Glomerular endothelial cell (primary cell): Measurements from ENCODE around the gene SH2D3A. TPM values are rescaled to one million over a fixed set of nuclear protein-coding genes. Genes with fewer than 3 reads are reported as not detected.
"Not testable (repeated sequence)": the region's sequence is repeated elsewhere in the genome, so short reads cannot be mapped to it uniquely, and the experiment has no call there.

Experiments
- DNase-seq: peaks from one replicate; pipeline ENCODE4 v3.0.0-alpha.2; 2011; ENCODE audit warnings: low read depth, low spot score; ENCODE audit errors: extremely low read depth
- total RNA-seq: library from RNA; depleted of rRNA; stranded (reverse); fragments of >200 nt; gene quantifications from 2 replicates; pipeline ENCODE4 v1.2.3, GENCODE V29; 2015

Gene SH2D3A
- total RNA-seq, 1 donor from 2014 or later: 0.58 TPM

DNA sequence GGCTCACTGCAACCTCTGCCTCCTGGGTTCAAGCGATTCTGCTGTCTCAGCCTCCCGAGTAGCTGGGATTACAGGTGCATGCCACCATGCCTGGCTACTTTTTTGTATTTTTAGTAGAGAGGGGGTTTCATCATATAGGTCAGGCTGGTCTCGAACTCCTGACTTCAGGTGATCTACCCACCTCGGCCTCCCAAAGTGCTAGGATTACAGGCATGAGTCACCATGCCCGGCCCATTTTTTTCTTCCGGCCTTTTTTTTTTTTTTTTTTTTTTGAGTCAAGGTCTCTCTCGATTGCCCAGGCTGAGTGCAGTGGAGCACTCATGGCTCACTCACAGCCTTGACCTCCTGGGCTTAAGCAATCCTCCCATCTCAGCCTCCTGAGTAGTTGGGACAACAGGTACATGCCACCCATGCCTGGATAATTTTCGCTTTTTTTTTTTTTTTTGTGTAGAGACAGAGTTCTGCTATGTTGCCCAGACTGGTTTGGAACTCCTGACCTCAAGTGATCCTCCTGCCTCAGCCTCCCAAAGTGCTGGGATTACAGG is 4.9 kb downstream of the SH2D3A start:
- DNase-seq: not testable (repeated sequence)

GRCh38 chr19:6761053-6761676 is 6.1 kb downstream of the SH2D3A start:
- DNase-seq: no peak

GRCh38 chr19:6760606-6761005 is 6.6 kb downstream of the SH2D3A start:
- no peak for DNase-seq

GRCh38 chr19:6754653-6755463 is 12.4 kb downstream of the SH2D3A start:
- no peak for DNase-seq

DNA sequence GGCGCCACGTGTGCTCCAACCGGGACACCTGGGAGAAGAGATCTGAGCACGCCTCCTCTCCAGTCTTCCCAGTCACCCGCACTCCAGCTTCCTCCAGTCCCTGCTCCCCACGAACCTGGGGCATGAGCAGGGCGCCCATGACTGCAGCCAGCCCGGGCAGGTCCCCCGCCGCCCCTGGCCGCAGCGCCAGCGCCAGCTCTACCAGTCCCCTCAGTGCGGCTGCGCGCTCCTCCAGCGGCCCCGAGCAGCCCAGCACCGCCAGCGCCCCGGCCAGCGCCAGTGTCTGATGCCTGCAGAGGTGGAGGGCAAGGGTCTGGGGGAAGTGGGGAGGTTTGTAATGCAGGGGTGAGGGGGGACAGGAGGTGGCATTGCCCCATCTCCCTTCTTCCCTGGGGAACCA is 13.1 kb downstream of the SH2D3A start:
- no peak for DNase-seq

GRCh38 chr19:6753178-6754031 is 13.8 kb downstream of the SH2D3A start:
- DNase-seq: no peak

- no peak for DNase-seq
These were observed 14.7 kb downstream of the SH2D3A start for GRCh38 chr19:6752256-6753177.

DNA sequence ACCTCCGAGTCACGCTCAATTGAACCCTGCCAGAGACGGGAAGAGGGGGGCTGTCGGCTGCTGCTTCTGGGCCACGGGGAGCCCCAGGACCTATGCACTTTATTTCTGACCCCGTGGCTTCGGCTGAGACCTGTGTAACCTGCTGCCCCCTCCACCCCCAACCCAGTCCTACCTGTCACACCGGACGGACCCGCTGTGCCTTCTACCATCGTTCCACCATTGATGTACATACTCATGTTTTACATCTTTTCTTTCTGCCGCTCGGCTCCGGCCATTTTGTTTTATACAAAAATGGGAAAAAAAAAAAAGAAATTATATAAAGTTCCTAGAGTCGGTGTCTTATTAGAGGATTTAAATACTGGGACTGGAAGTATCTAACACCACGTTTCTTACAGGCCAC is 16.0 kb downstream of the SH2D3A start:
- no peak for DNase-seq

DNA sequence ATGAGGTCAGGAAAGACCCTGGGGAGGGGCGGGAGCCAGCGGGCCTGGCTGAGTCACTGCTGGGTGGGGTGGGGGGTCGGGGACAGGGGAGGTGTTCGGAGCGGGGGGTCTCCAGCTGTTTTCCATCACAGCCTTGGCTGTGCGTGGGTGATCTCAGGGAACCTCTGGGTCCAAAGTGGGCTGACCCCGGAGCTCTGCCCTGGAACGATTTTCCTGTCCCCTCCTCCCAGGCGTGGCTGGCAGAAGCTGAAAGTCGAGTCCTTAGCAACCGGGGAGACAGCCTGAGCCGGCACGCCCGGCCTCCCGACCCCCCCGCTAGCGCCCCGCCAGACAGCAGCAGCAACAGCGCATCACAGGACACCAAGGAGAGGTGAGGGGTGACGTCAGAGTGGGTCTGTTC is 17.2 kb downstream of the SH2D3A start:
- no peak for DNase-seq

- not testable (repeated sequence) for DNase-seq
These were observed 18.7 kb downstream of the SH2D3A start for GRCh38 chr19:6748543-6748942.

DNA sequence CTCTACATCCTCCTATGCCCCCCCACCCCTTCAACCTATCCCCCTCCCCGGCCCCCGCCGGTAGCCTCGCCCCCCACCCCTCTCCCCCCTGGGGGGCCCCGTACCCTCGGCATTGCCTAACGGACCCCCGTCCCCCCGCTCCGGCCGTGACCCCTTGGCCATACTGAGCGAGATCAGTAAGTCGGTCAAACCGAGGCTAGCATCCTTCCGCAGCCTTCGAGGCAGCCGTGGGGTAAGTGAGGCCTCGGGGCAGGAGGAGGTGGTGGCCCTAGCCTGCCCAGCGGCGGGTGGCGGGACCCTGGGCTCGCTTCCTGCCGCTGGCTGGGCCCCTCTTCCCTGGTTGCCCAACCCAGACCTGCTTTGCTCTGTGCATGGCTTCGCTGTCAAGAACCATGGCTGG is 21.3 kb downstream of the SH2D3A start:
- DNase-seq: no peak

GRCh38 chr19:6744381-6745301 is 22.6 kb downstream of the SH2D3A start:
- DNase-seq: no peak

DNA sequence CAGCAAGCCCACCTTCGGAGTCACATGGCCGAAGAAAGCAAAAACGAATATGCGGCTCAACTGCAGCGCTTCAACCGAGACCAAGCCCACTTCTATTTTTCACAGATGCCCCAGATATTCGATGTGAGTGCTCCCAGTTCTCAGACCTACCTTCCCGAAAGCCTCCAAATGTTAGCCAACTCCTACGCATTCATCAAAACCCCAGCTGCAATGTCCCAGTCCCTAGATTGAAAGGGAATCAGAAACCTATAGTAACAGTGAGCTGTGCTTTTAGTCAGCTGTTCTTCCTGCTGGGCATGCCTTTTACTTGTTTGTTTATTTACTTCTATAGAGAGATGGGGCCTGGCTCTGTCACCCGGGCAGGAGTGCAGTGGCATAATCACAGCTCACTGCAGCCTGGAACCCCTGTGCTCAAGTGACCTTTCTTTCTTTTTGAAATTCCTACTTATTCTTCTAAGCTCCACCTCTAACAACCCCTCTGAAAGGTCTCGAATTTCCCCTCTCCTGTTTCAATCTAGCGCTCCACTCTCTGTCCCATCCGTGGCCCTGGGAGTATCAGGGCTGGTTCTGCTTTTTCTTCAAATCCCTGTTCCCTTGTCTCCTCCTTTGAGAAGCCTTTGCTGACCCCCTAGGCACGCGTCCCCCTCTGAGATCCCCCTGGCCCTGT is 23.4 kb downstream of the SH2D3A start:
- DNase-seq: no peak

DNA sequence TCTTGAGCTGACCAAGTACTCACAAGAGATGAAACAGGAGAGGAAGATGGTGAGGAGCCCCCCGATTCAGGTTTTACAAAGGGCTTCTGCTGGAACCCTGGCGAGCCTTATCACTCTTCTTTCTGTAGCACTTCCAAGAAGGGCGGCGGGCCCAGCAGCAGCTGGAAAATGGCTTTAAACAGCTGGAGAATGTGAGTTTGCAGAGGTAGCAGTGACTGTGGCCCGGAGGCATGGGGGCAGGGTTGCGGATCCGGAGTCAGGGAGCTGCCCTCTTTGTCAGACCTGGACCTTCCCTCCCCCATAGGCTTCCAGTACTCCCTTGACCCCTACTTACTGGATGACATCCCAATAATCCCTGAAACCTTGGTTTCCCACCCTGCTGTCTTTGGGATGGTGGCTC is 24.2 kb downstream of the SH2D3A start:
- no peak for DNase-seq

DNA sequence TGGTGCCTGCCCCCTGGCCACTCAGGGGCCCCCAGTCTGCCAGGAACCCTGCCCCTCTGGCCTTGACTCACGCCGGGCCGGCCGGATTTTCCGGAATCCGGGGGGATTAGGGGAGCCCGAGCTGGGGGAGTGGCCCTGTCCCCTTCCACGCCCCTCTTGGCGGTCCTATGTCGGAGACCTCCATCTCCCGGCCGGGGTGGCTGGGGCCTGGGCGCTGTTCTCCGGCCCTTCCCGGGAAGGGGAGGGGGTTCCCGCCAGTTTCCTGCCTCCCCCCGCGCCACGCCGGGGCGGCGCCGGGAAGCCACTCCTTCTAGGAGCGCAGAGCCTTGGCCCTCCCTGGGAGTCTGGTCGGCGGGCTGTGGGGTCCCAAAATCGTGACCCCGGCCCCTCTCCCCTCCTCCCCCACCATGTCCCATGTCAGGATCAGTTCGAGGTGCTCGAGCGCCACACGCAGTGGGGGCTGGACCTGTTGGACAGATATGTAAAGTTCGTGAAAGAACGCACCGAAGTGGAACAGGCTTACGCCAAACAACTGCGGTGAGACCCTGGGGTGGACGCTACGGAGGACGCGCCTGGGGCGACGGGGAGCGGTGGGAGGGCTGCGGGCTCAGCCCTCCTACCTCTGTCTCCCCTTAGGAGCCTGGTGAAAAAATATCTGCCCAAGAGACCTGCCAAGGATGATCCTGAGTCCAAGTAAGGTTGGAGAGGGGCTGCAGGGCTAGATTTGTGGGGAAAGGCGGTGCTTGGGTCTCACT is 26.5 kb downstream of the SH2D3A start:
- DNase-seq: no peak

- no peak for DNase-seq
These were observed 27.2 kb downstream of the SH2D3A start for GRCh38 chr19:6739883-6740588.

GRCh38 chr19:6739390-6739882 is 27.8 kb downstream of the SH2D3A start, which contains the start of gene TRIP10:
Gene TRIP10, plus strand, starts transcription at chr19:6739680. Its CDS starts 82 bp downstream, at chr19:6739762.
- no peak for DNase-seq
